Measurements from ENCODE around the gene ARIH1. TPM values are rescaled to one million over a fixed set of nuclear protein-coding genes. Genes with fewer than 3 reads are reported as not detected.

ARIH1 gene
- total RNA-seq, 4 donors from 2014 or later, result 28.2 to 215 (median 53.7) TPM

MicroRNAs encoded within 50 kb of the gene (microRNA counts, 767-probe panel; counts per million panel counts)
- microRNA hsa-miR-630, result 0 counts per million in 2 donors

Other genes starting within 250 kb of the ARIH1 start
- 100 to 1,000 TPM; 101 to 443 (median 191) TPM for gene PKM, start 243.1 kb upstream of the ARIH1 start, total RNA-seq
- gene PARP6, start 201.8 kb upstream of the ARIH1 start, total RNA-seq, result 100 to 1,000 TPM in 1 of 4 donors, 10 to 100 TPM in 3; 32.1 to 111 (median 55.6) TPM
- gene CELF6, start 154.2 kb upstream of the ARIH1 start, total RNA-seq, result 10 to 100 TPM in 1 of 4 donors, 1 to 10 TPM in 3; 1.9 to 12.3 (median 5.6) TPM
- 10 to 100 TPM; 14.9 to 86.0 (median 52.9) TPM for gene HEXA, start 98.3 kb upstream of the ARIH1 start, total RNA-seq
- gene TMEM202, start 76.0 kb upstream of the ARIH1 start, total RNA-seq, result not detected
- gene GOLGA6B, start 180.4 kb downstream of the ARIH1 start, total RNA-seq, result not detected
- not detected for gene HIGD2B, start 211.9 kb downstream of the ARIH1 start, total RNA-seq
- gene BBS4, start 211.9 kb downstream of the ARIH1 start, total RNA-seq, result 10 to 100 TPM in 3 of 4 donors, 1 to 10 TPM in 1; 6.8 to 38.5 (median 22.2) TPM

Data from uterus (tissue), 4 donors.